Effector memory CD8-positive, alpha-beta T cell (primary cell): ENCODE measurements around the gene CARD9.
"Not testable (repeated sequence)": the region's sequence is repeated elsewhere in the genome, so short reads cannot be mapped to it uniquely, and the experiment has no call there.

Source experiments
- ATAC-seq: fragments of 150-1000 bp; cut with Tn5 transposase; replicated peaks from 2 replicates; pipeline ENCODE4 v1.10.0; 2021; ENCODE audit warnings: mild to moderate bottlenecking, moderate library complexity
- DNase-seq, 3 experiments: peaks; one replicate each; pipeline ENCODE4 v3.0.0; 2021
- H3K27ac Mint-ChIP-seq, 2 donors: one replicate each; pipeline ENCODE4 v1.8.0; 2022; ENCODE audit warnings: mild to moderate bottlenecking in 2 of 2, mixed read lengths in 2 of 2, moderate library complexity in 2 of 2
- H3K27me3 Mint-ChIP-seq, 2 donors: one replicate each; pipeline ENCODE4 v1.8.0; 2022; ENCODE audit warnings: mixed read lengths in 2 of 2
- H3K36me3 Mint-ChIP-seq: one replicate; pipeline ENCODE4 v1.8.0; 2022; ENCODE audit warnings: mild to moderate bottlenecking, moderate library complexity, mixed read lengths; ENCODE audit not compliant: insufficient read depth
- H3K4me1 Mint-ChIP-seq, 2 donors: one replicate each; pipeline ENCODE4 v1.8.0; 2022; ENCODE audit warnings: low read depth in 2 of 2, mixed read lengths in 2 of 2
- H3K4me3 Mint-ChIP-seq, 2 donors: one replicate each; pipeline ENCODE4 v1.8.0; 2022; ENCODE audit warnings: mild to moderate bottlenecking in 2 of 2, mixed read lengths in 2 of 2, moderate library complexity in 2 of 2
- H3K9me3 Mint-ChIP-seq, 2 donors: one replicate each; pipeline ENCODE4 v1.8.0; 2022; ENCODE audit warnings: mixed read lengths in 2 of 2

CARD9 gene

DNA sequence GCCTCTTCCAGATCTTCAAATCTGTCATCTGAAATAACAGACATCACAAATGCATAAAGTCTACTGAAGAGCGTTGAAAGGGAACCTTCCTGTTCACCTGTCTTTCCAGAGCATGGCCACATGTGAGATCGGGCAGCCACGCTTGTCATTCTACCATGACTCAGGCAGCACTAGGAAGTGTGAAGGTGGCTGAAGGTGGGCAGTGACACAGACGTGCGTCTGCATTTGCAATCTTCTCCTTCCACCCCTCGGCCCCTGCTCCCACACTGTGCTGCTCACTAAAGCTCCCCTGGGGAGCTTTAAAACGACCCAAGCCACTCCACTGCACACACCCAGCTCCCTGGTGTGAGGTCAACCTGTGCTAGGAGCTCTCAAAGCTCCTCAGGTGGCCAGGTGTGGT is 34.4 kb upstream of the CARD9 start:
- H3K27ac Mint-ChIP-seq, result peak overlapping the region in 1 of 2 donors; percentile 18
- no peaks in the 10 kb centered on the region for H3K9me3 Mint-ChIP-seq
- ATAC-seq, result no peak
- H3K4me3 Mint-ChIP-seq, result no peak overlapping the region
- peaks cover 47 to 54% of the 10 kb centered on the region in 2 donors for H3K4me1 Mint-ChIP-seq
- H3K27me3 Mint-ChIP-seq, result no peaks in the 10 kb centered on the region
- peaks cover 67% of the 10 kb centered on the region for H3K36me3 Mint-ChIP-seq
- no peak for DNase-seq

DNA sequence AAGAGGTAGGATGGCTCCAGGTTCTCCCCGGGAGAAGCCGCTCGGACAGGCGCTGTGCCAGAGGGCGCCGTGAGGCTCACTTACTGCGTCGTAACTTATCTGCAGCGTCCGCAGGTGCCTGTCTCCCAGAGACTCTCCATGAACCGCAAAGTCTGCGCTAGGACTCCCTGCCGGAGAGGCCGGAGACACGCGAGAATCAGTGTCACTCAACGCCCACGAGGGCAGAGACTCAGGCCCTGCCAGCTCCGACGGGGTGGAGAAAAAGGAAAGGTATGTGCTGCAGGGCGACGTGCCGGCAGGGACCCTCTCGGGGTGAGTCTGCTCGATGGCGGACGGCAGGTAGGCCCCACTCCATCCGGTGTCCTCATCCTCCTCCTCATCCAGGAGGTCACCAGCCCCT is 33.6 kb upstream of the CARD9 start:
- DNase-seq, H3K4me3 Mint-ChIP-seq, ATAC-seq, H3K27me3 Mint-ChIP-seq, H3K9me3 Mint-ChIP-seq: not testable (repeated sequence)
- Mint-ChIP-seq H3K4me1 (peaks cover 51 to 52% of the 10 kb centered on the region in 2 donors), H3K27ac (peak overlapping the region in 1 of 2 donors; percentile 59), H3K36me3 (peaks cover 60% of the 10 kb centered on the region)

GRCh38 chr9:136405904-136406303 is 32.4 kb upstream of the CARD9 start:
- Mint-ChIP-seq H3K4me1 (peaks cover 44 to 45% of the 10 kb centered on the region in 2 donors), H3K36me3 (peaks cover 63% of the 10 kb centered on the region), H3K27ac (peak overlapping the region in 1 of 2 donors; percentile 91)
- DNase-seq, H3K9me3 Mint-ChIP-seq, ATAC-seq, H3K4me3 Mint-ChIP-seq, H3K27me3 Mint-ChIP-seq: not testable (repeated sequence)

GRCh38 chr9:136405481-136405880 is 32.0 kb upstream of the CARD9 start:
- Mint-ChIP-seq H3K27me3 (no peaks in the 10 kb centered on the region), H3K27ac (peak overlapping the region; percentile 91 to 95), H3K36me3 (peaks cover 59% of the 10 kb centered on the region), H3K9me3 (no peaks in the 10 kb centered on the region), H3K4me1 (peaks cover 45 to 47% of the 10 kb centered on the region in 2 donors), H3K4me3 (peak overlapping the region; percentile 66 to 72)
- DNase-seq (no peak), ATAC-seq (no peak)

GRCh38 chr9:136404801-136405136 is 31.3 kb upstream of the CARD9 start:
- DNase-seq (no peak), ATAC-seq (no peak)
- Mint-ChIP-seq H3K27me3 (no peaks in the 10 kb centered on the region), H3K4me1 (peaks cover 42 to 44% of the 10 kb centered on the region in 2 donors), H3K9me3 (no peaks in the 10 kb centered on the region), H3K4me3 (peak overlapping the region; percentile 66 to 72), H3K36me3 (peaks cover 54% of the 10 kb centered on the region), H3K27ac (peak overlapping the region; percentile 91 to 95)

- ATAC-seq, result peak; percentile 22
- H3K9me3 Mint-ChIP-seq, result no peaks in the 10 kb centered on the region
Measured at GRCh38 chr9:136403915-136404800, 30.7 kb upstream of the CARD9 start.

DNA sequence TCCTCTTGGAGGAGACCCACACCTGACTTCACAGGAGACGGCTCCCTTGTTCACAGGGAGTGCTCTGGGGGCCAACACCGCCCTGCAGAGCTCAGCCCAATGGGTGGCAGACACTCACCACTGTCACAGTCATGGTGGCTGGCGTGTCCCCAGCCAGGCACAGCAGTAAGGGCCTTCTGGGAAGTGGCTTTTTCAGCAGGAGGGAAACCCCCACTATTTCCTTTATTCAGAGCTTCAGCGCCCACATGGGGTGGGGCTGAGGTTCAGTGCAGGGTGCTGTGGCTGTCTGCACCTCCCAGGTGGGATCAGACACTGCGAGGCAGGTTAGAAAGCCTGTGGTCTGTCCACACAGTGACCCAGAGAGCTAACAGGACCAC is 30.1 kb upstream of the CARD9 start:
- Mint-ChIP-seq H3K4me3 (peak overlapping the region; percentile 66 to 72), H3K36me3 (peaks cover 56% of the 10 kb centered on the region), H3K4me1 (peaks cover 35 to 41% of the 10 kb centered on the region in 2 donors), H3K27me3 (no peaks in the 10 kb centered on the region), H3K9me3 (no peaks in the 10 kb centered on the region), H3K27ac (peak overlapping the region; percentile 91 to 95)
- DNase-seq (peak; percentile 69 to 73 (median 72)), ATAC-seq (peak; percentile 84)

More at GRCh38 chr9:136403915-136404800, 30.7 kb upstream of the CARD9 start:
- peak; percentile 20 to 30 (median 22) for DNase-seq
- Mint-ChIP-seq H3K4me3 (peak overlapping the region; percentile 66 to 72), H3K36me3 (peaks cover 55% of the 10 kb centered on the region), H3K4me1 (peaks cover 39 to 41% of the 10 kb centered on the region in 2 donors), H3K27me3 (no peaks in the 10 kb centered on the region), H3K27ac (peak overlapping the region; percentile 91 to 95)

- DNase-seq (no peak), ATAC-seq (no peak)
- Mint-ChIP-seq H3K9me3 (no peaks in the 10 kb centered on the region), H3K4me1 (peaks cover 27 to 46% of the 10 kb centered on the region in 2 donors), H3K36me3 (peaks cover 53% of the 10 kb centered on the region), H3K27me3 (no peaks in the 10 kb centered on the region), H3K27ac (peak overlapping the region in 1 of 2 donors; percentile 91), H3K4me3 (no peak overlapping the region)
Measured at GRCh38 chr9:136402067-136402466, 28.6 kb upstream of the CARD9 start.

DNA sequence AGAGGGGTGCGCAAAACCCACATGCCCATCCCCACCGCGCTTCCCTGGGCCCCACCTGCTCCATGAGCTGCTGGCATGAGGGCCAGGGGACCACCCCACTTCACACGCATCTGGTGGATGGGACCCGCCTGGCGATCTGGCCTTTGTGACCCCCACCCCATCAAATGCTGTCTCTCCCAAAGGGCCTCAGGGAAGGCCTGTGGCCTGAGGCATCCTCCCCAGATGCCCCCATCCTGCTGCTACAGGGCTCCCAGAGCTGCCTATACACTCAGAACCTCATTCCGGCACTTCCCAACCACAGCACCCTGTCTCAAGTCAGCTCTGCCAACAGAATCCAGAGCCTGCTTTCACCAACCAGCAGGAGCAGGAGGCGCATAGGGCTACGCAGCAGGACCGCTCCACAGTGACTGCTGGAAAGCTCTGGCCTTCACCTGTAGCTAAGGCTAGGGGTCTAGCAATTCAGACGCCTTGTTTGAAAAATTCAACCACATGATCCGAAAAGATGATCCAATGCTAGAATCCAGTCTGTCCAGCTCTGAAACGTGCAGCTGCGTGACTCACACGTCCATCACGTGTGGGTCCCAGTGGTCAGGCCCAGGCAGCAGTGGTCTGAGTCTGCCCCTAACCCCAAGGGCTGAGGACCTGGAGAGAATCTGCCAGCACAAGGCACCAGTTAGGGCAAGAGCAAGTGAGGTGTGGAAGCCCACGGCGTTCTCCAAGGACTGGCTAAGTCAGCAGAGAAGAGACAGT is 27.9 kb upstream of the CARD9 start:
- H3K4me3 Mint-ChIP-seq, result peak overlapping the region; percentile 51 to 54
- DNase-seq (no peak), ATAC-seq (no peak)
- H3K27ac Mint-ChIP-seq, result peak overlapping the region; percentile 31 to 90
- peaks cover 27 to 46% of the 10 kb centered on the region in 2 donors for H3K4me1 Mint-ChIP-seq
- no peaks in the 10 kb centered on the region for H3K27me3 Mint-ChIP-seq
- H3K36me3 Mint-ChIP-seq, result peaks cover 55% of the 10 kb centered on the region
- no peaks in the 10 kb centered on the region for H3K9me3 Mint-ChIP-seq

DNA sequence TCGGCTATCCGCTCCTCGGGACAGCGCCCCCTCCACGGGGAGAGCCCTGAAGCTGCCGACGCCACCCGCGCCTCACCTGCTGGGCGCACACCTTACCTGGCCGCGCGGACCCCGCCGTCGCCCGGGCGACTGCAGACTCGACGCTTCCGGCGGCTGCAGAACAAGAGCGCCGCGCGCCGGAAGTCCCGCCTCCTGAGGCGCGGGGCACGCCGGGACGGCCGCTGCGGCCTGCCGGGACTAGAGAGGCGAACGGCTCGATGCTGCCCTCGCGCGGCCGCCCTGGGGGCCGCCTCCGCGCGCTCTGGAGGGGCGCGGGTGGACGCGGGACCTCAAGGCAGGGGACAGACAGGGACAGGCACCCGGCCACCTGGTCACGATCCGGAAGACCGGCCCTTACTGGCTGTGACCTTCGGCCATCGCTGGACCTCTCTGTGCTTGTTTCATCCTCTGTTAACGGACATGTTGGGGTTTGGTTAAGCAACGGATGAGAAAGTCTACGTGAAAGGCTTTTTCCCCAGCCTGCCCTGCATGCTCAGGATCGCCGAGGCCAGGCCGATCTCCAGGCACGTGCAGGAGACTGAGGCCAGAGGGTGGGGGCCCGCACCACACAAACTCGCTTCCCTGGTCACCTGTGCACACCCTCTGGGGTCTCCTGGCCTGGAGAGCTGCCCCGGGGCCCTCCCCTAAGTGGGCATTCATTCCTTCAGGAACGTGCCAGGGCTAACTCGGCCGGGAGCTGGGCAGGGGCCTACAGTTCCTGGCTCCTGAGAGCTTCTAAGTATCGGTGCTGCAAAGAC is 26.8 kb upstream of the CARD9 start, which contains the start of gene SNAPC4:
TSS of gene SNAPC4 (minus strand) at position 133 of the 797 bp plus-strand sequence. CDS start 1,742 bp downstream, outside the sequence.
- peaks cover 25 to 44% of the 10 kb centered on the region in 2 donors for H3K4me1 Mint-ChIP-seq
- no peaks in the 10 kb centered on the region for H3K27me3 Mint-ChIP-seq
- peaks cover 46% of the 10 kb centered on the region for H3K36me3 Mint-ChIP-seq
- H3K9me3 Mint-ChIP-seq, result no peaks in the 10 kb centered on the region
- ATAC-seq (peak; percentile 61), DNase-seq (peak; percentile 77 to 86 (median 81))
- peak within 1 kb of the TSS; percentile 78 to 85 for H3K4me3 Mint-ChIP-seq
- peak within 1 kb of the TSS; percentile 31 to 90 for H3K27ac Mint-ChIP-seq

GRCh38 chr9:136399176-136400037 is 25.9 kb upstream of the CARD9 start:
- Mint-ChIP-seq H3K36me3 (peaks cover 38% of the 10 kb centered on the region), H3K9me3 (no peaks in the 10 kb centered on the region), H3K27ac (peak overlapping the region in 1 of 2 donors; percentile 90), H3K4me3 (peak overlapping the region; percentile 78 to 85), H3K27me3 (no peaks in the 10 kb centered on the region), H3K4me1 (peaks cover 17 to 36% of the 10 kb centered on the region in 2 donors)
- DNase-seq, result peak; percentile 23 to 46 (median 45)
- peak; percentile 31 for ATAC-seq

- Mint-ChIP-seq H3K27ac (no peak overlapping the region), H3K4me3 (peak overlapping the region; percentile 78 to 85), H3K9me3 (no peaks in the 10 kb centered on the region), H3K36me3 (peaks cover 37% of the 10 kb centered on the region), H3K27me3 (no peaks in the 10 kb centered on the region), H3K4me1 (peaks cover 6 to 26% of the 10 kb centered on the region in 2 donors)
- ATAC-seq (no peak), DNase-seq (no peak)
Measured at GRCh38 chr9:136398286-136398685, 24.8 kb upstream of the CARD9 start.
